HuH-7.5 (cell line): ENCODE measurements around the gene PDE9A.
"Not testable (repeated sequence)": the region's sequence is repeated elsewhere in the genome, so short reads cannot be mapped to it uniquely, and the experiment has no call there.

Source experiments
- DNase-seq: peaks from one replicate; pipeline ENCODE4 v3.0.0; 2011; ENCODE audit warnings: low spot score

PDE9A gene

GRCh38 chr21:42711667-42712066 is 58.2 kb downstream of the PDE9A start:
- peak; percentile 33 for DNase-seq

- not testable (repeated sequence) for DNase-seq
These were observed 62.0 kb downstream of the PDE9A start for GRCh38 chr21:42715427-42715826.

GRCh38 chr21:42716074-42716473 is 62.7 kb downstream of the PDE9A start:
- no peak for DNase-seq

GRCh38 chr21:42720484-42720883 is 67.1 kb downstream of the PDE9A start:
- DNase-seq, result not testable (repeated sequence)

GRCh38 chr21:42721341-42721824 is 68.0 kb downstream of the PDE9A start:
- DNase-seq, result no peak

GRCh38 chr21:42722153-42722552 is 68.7 kb downstream of the PDE9A start:
- no peak for DNase-seq

- DNase-seq, result no peak
These were observed 69.5 kb downstream of the PDE9A start for GRCh38 chr21:42722808-42723473.

GRCh38 chr21:42724226-42724920 is 71.0 kb downstream of the PDE9A start:
- peak; percentile 33 for DNase-seq

- no peak for DNase-seq
These were observed 72.1 kb downstream of the PDE9A start for GRCh38 chr21:42725416-42725930.

GRCh38 chr21:42731264-42732032 is 78.0 kb downstream of the PDE9A start:
- no peak for DNase-seq

GRCh38 chr21:42732033-42732410 is 78.6 kb downstream of the PDE9A start:
- no peak for DNase-seq

- DNase-seq, result peak; percentile 46
These were observed 79.7 kb downstream of the PDE9A start for GRCh38 chr21:42733037-42733627.

GRCh38 chr21:42733874-42734273 is 80.5 kb downstream of the PDE9A start:
- no peak for DNase-seq

- DNase-seq, result peak; percentile 68
These were observed 81.0 kb downstream of the PDE9A start for GRCh38 chr21:42734323-42734971.

- DNase-seq, result no peak
These were observed 81.6 kb downstream of the PDE9A start for GRCh38 chr21:42735061-42735460.

- DNase-seq, result no peak
These were observed 82.5 kb downstream of the PDE9A start for GRCh38 chr21:42735944-42736343.

GRCh38 chr21:42736646-42737350 is 83.4 kb downstream of the PDE9A start:
- DNase-seq, result no peak

- DNase-seq, result no peak
These were observed 84.7 kb downstream of the PDE9A start for GRCh38 chr21:42737951-42738590.

- DNase-seq, result no peak
These were observed 85.9 kb downstream of the PDE9A start for GRCh38 chr21:42739061-42739931.
